Testis (tissue), 3 donors: ENCODE results near the gene CTU2. TPM values are rescaled to one million over a fixed set of nuclear protein-coding genes. Genes with fewer than 3 reads are reported as not detected.

Experiments used
- DNase-seq: peaks from one replicate; pipeline ENCODE4 v3.0.0-alpha.2; 2019
- H3K27ac ChIP-seq, 2 donors: fragments of 200-600 bp; sonication (generic); one replicate each; pipeline ENCODE4 v1.5.1; 2019
- H3K27me3 ChIP-seq: fragments of 200-600 bp; sonication (generic); one replicate; pipeline ENCODE4 v1.5.1; 2019
- H3K36me3 ChIP-seq: fragments of 200-600 bp; sonication (generic); one replicate; pipeline ENCODE4 v1.5.1; 2017; ENCODE audit warnings: low read depth; ENCODE audit errors: missing control alignments
- H3K4me1 ChIP-seq: fragments of 200-600 bp; sonication (generic); one replicate; pipeline ENCODE4 v1.5.1; 2019
- H3K4me3 ChIP-seq, 2 donors: fragments of 200-600 bp; sonication (generic); one replicate each; pipeline ENCODE4 v1.5.1; 2017 to 2019
- H3K9me3 ChIP-seq: fragments of 200-600 bp; sonication (generic); one replicate; pipeline ENCODE4 v1.5.1; 2017
- POLR2A ChIP-seq: fragments of 450-650 bp; IDR thresholded peaks from one replicate; pipeline ENCODE4 v1.6.1; 2017; ENCODE audit warnings: antibody characterized with exemption, mild to moderate bottlenecking, moderate library complexity
- WGBS, 2 donors: methylation state at CpG; one replicate each; pipeline ENCODE4 v1.1.5; 2018; 5-methylcytosine and 5-hydroxymethylcytosine counted together
- intact Hi-C: fragments of 100-400 bp; cut with DNase I; formaldehyde crosslinking; loops from one replicate; pipeline ENCODE4 v1.15.1; 2023; ENCODE audit warnings: low total_unique reads
- polyA plus RNA-seq: library from polyadenylated mRNA; stranded (reverse); fragments of 350-450 nt; fragmentation: Illumina TruSeq; extraction: RNeasy Lipid Tissue Mini Kit (QIAGEN cat#74804); gene quantifications from one replicate; pipeline ENCODE4 v1.2.3, GENCODE V29; 2014; ENCODE audit warnings: low read depth, low replicate concordance; ENCODE audit not compliant: insufficient read depth
- total RNA-seq, 2 donors: library from RNA; depleted of rRNA; stranded (reverse); fragments of >200 nt; gene quantifications; one replicate each; pipeline ENCODE4 v1.2.3, GENCODE V29; 2016
- TF ChIP-seq, protein P1 (sequence below), 3 experiments: fragments of 450-650 bp in 2 of 3; fragments of 200-600 bp in 1 of 3; sonication (generic) in 1 of 3; IDR thresholded peaks; one replicate each; pipeline ENCODE4 v1.5.1; 2016 to 2019; ENCODE audit warnings: antibody characterized with exemption in 3 of 3, mild to moderate bottlenecking in 2 of 3, moderate library complexity in 1 of 3

The CTU2 gene
- total and polyA plus RNA-seq, 3 donors from 2014 or later = 19.8 to 25.4 (median 24.8) TPM

DNA sequence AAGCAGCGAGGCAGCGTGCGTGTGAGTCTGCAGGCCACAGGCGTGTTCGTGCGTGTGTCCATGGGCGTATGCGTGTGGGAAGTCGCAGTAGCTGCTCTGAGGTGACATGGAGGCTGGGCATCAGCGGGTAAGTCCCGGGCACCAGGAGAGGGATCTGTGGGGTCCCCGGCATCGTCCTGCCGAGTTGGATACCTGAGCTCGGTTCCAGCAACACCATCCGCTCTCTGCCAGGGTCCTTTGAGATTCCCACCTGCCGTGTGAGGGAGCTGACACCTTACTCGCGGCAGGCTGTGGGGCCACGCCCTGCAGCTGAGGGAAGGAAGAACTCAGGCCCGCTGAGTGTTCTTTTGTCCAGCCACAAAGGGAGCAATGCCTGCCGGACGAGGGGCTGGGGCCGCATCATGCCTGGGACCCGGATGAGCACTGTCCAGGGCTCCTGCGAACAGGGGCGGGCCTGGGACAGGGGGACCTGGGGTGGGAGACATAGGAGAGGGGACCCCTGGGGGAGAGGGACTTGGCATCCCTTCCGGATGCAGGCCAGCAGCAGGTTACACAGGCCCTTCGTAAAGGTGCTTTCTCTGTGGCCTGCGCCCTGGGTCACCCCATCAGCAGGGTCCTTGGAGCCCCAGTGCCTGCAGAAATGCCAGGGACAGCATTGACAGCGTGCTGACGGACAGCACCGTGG is 15.0 kb upstream of the CTU2 start:
- Histone ChIP-seq H3K36me3 (no peaks in the 10 kb centered on the region), H3K27me3 (no peaks in the 10 kb centered on the region), H3K9me3 (no peaks in the 10 kb centered on the region), H3K27ac (no peak overlapping the region), H3K4me1 (peaks cover 10% of the 10 kb centered on the region), H3K4me3 (no peak overlapping the region)
- intact Hi-C loops = no loop called here
- no peak for DNase-seq
- TF ChIP-seq, protein P1, sequence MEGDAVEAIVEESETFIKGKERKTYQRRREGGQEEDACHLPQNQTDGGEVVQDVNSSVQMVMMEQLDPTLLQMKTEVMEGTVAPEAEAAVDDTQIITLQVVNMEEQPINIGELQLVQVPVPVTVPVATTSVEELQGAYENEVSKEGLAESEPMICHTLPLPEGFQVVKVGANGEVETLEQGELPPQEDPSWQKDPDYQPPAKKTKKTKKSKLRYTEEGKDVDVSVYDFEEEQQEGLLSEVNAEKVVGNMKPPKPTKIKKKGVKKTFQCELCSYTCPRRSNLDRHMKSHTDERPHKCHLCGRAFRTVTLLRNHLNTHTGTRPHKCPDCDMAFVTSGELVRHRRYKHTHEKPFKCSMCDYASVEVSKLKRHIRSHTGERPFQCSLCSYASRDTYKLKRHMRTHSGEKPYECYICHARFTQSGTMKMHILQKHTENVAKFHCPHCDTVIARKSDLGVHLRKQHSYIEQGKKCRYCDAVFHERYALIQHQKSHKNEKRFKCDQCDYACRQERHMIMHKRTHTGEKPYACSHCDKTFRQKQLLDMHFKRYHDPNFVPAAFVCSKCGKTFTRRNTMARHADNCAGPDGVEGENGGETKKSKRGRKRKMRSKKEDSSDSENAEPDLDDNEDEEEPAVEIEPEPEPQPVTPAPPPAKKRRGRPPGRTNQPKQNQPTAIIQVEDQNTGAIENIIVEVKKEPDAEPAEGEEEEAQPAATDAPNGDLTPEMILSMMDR (IDR thresholded peaks at IDR 0.05) = no peak
- TF ChIP-seq POLR2A = no peak
- 87 to 88% methylated on average over 22 to 33 of the region's 33 CpGs for WGBS, 2 donors

- intact Hi-C loops = no loop called here
- TF ChIP-seq POLR2A = no peak
- TF ChIP-seq, protein P1 (IDR thresholded peaks at IDR 0.05) = no peak
- Histone ChIP-seq H3K27me3 (no peaks in the 10 kb centered on the region), H3K9me3 (no peaks in the 10 kb centered on the region), H3K36me3 (no peaks in the 10 kb centered on the region), H3K27ac (no peak overlapping the region), H3K4me1 (peaks cover 5% of the 10 kb centered on the region), H3K4me3 (no peak overlapping the region)
- DNase-seq = no peak
- WGBS, 2 donors = 82 to 84% methylated on average over 3 to 26 of the region's 26 CpGs
Observed at GRCh38 chr16:88691924-88692560, 14.3 kb upstream of the CTU2 start.

- H3K4me1 ChIP-seq = peaks cover 4% of the 10 kb centered on the region
- no peak overlapping the region for H3K4me3 ChIP-seq
- WGBS, 2 donors = 80 to 84% methylated on average over 10 of the region's 10 CpGs
- no peak for TF ChIP-seq POLR2A
- TF ChIP-seq, protein P1 (IDR thresholded peaks at IDR 0.05) = no peak
- H3K36me3 ChIP-seq = no peaks in the 10 kb centered on the region
- no peaks in the 10 kb centered on the region for H3K9me3 ChIP-seq
- H3K27me3 ChIP-seq = no peaks in the 10 kb centered on the region
- H3K27ac ChIP-seq = no peak overlapping the region
- intact Hi-C loops = no loop called here
- no peak for DNase-seq
Observed at GRCh38 chr16:88692861-88693260, 13.4 kb upstream of the CTU2 start.

- H3K27me3 ChIP-seq = no peaks in the 10 kb centered on the region
- WGBS, 2 donors = 90 to 91% methylated on average over 34 to 39 of the region's 39 CpGs
- no peak overlapping the region for H3K27ac ChIP-seq
- no peaks in the 10 kb centered on the region for H3K36me3 ChIP-seq
- H3K4me1 ChIP-seq = no peaks in the 10 kb centered on the region
- no peak for TF ChIP-seq POLR2A
- TF ChIP-seq, protein P1 (IDR thresholded peaks at IDR 0.05) = no peak
- no peak for DNase-seq
- intact Hi-C loops = no loop called here
- no peak overlapping the region for H3K4me3 ChIP-seq
- H3K9me3 ChIP-seq = no peaks in the 10 kb centered on the region
Observed at GRCh38 chr16:88693420-88694177, 12.7 kb upstream of the CTU2 start.
